Fibroblast of villous mesenchyme (primary cell): ENCODE results near the gene ADCY3. TPM values are rescaled to one million over a fixed set of nuclear protein-coding genes. Genes with fewer than 3 reads are reported as not detected.

Experiments used
- DNase-seq: peaks from one replicate; pipeline ENCODE4 v3.0.0-alpha.2; 2010; ENCODE audit warnings: low read depth
- H3K4me3 ChIP-seq: 2 replicates; pipeline ENCODE4 v1.5.1; 2011; ENCODE audit warnings: low read depth, mild to moderate bottlenecking, low read length
- CTCF ChIP-seq: IDR thresholded peaks from 2 replicates; pipeline ENCODE4 v1.5.1; 2012; ENCODE audit warnings: low read depth, mild to moderate bottlenecking, low read length; ENCODE audit not compliant: insufficient read depth
- total RNA-seq: library from RNA; depleted of rRNA; stranded (reverse); fragments of >200 nt; gene quantifications from 2 replicates; pipeline ENCODE4 v1.2.3, GENCODE V29; 2012

ADCY3 gene
- total RNA-seq, 1 donor = 43.2 TPM

GRCh38 chr2:24957221-24957620, 37.2 kb upstream of the ADCY3 start:
- DNase-seq = no peak
- no peak overlapping the region for H3K4me3 ChIP-seq
- no peak for TF ChIP-seq CTCF

GRCh38 chr2:24955921-24956320, 35.9 kb upstream of the ADCY3 start:
- no peak overlapping the region for H3K4me3 ChIP-seq
- DNase-seq = no peak
- no peak for TF ChIP-seq CTCF

- H3K4me3 ChIP-seq = no peak overlapping the region
- no peak for DNase-seq
- TF ChIP-seq CTCF = no peak
Measured at GRCh38 chr2:24955232-24955631, 35.2 kb upstream of the ADCY3 start.

GRCh38 chr2:24950102-24950501, 30.1 kb upstream of the ADCY3 start:
- no peak overlapping the region for H3K4me3 ChIP-seq
- no peak for DNase-seq
- TF ChIP-seq CTCF = no peak

GRCh38 chr2:24948506-24948905, 28.5 kb upstream of the ADCY3 start:
- no peak for DNase-seq
- no peak overlapping the region for H3K4me3 ChIP-seq
- TF ChIP-seq CTCF = no peak

- DNase-seq = no peak
- TF ChIP-seq CTCF = no peak
- H3K4me3 ChIP-seq = no peak overlapping the region
Measured at GRCh38 chr2:24947561-24948157, 27.6 kb upstream of the ADCY3 start.

GRCh38 chr2:24945907-24946306, 25.9 kb upstream of the ADCY3 start:
- TF ChIP-seq CTCF = no peak
- no peak for DNase-seq

More at GRCh38 chr2:24945907-24946306, 25.9 kb upstream of the ADCY3 start:
- no peak overlapping the region for H3K4me3 ChIP-seq
